Activated CD8-positive, alpha-beta memory T cell treated with anti-CD3 and anti-CD28 coated beads, Interleukin-2, amount 50 U/mL, for 1 hour (primary cell): Measurements from ENCODE around the gene CNTNAP5.

Experiments
- DNase-seq: peaks from one replicate; pipeline ENCODE4 v3.0.0-alpha.2; 2020; ENCODE audit errors: extremely low read depth

Gene CNTNAP5

GRCh38 chr2:124476291-124476690 is 451.2 kb downstream of the CNTNAP5 start:
- no peak for DNase-seq

DNA sequence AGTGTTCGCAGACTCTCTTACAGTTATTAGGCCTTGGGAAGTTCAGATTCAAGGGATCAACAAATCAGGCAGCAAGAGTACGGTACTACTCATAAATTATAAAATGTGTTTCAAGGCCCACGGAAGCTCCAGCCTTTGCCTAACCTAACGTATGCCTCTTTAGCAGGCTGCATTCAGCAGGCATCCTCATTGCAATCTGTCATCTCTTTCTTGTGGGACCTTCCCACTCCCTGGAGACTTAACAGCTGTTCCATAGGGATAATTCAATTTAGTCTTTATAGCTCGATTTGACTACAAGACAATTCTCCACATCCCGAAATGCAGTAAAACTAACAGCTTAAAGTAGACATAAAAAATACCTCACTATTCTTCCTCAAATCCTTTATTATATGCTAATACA is 453.7 kb downstream of the CNTNAP5 start:
- DNase-seq = no peak

DNA sequence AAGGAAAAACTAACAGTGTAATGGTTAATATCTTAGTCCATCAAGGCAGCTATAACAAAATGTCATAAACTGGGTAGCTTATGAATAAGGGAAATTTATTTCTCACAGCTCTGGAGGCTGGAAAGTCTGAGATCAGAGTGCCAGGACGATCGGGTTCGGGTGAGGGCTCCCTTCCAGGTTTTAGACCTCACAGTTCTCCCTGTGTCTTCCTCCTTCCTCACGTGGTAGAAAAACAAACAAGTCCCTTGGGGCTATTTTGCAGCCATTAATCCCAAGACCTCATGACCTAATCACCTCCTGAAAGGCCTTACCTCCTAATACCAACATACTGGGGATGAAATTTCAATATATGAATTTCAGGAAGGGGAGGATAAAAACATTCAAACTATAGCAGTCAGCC is 455.9 kb downstream of the CNTNAP5 start:
- DNase-seq = no peak

DNA sequence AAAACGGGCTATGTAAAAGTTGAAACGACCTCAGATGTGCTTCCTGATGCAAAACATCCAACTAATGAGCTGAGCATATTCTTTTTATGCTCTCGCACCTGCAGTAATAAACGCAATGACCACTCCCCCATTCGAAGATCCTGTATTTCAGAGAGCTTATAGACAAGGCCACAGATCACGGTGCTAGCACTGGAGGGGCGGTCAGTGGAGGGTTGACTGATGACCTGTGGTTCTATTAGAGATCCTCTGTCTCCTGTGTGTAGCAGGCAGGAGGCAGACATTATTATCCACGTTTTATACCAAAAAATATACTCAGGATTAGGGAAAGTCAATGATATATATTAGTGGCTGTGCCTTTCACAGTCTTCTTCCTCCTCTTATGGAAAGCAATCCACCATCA is 457.0 kb downstream of the CNTNAP5 start:
- no peak for DNase-seq

DNA sequence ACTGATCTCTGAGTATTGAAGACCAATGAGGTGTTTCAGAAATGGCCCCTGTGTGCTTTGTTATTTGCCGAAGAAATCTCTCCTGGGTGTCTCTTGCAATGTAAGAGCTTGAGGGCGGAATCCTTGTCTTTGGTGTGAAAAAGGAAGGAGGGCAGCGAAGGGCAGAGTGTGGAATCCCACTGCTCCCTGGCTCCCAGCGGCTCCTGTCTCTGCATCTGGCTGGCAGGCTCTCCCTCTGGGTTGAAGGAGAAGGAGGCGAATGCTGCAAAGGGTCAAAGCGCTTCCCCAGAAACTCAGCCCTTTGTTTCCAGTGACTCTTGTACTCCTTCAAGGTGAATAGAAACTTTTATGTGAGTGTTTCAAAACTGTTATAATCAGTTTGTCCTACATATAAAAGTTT is 457.5 kb downstream of the CNTNAP5 start:
- no peak for DNase-seq

DNA sequence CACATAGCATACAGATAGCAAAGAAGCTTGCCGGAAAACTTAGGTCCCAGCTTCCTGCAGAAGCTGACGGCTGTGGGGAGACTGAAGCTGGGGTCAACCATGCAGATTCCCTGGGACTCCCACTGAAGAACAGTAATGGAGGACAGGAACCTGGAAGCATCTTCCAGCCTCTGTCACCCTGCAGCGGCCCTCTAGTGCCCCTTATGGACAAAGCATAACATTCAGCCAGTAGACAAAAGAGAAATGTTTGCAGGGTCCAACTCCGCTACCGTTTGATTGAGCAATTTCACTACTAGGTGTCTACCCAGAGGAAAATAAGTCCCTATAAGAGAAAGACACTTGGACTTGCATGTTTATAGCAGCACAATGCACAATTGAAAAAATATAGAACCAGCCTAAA is 460.6 kb downstream of the CNTNAP5 start:
- DNase-seq = no peak

DNA sequence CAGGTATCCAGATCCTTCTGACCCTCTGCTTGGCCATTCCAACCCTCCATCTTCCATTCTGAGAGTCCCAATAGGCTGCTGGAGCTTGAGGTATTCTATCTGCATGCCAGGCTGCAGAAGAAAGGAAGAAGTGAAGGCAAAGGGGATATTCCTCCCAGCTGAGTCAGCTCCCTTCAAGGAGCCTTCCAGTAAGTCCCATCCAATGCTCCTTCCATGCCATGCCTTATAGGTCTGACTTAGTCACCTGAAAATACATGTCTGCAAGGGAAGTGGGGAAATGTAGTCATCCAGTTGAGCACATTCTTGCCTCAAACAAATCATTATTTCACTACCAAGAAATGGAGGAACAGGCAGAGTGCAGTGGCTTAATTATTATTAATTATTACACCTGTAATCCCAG is 464.6 kb downstream of the CNTNAP5 start:
- no peak for DNase-seq

DNA sequence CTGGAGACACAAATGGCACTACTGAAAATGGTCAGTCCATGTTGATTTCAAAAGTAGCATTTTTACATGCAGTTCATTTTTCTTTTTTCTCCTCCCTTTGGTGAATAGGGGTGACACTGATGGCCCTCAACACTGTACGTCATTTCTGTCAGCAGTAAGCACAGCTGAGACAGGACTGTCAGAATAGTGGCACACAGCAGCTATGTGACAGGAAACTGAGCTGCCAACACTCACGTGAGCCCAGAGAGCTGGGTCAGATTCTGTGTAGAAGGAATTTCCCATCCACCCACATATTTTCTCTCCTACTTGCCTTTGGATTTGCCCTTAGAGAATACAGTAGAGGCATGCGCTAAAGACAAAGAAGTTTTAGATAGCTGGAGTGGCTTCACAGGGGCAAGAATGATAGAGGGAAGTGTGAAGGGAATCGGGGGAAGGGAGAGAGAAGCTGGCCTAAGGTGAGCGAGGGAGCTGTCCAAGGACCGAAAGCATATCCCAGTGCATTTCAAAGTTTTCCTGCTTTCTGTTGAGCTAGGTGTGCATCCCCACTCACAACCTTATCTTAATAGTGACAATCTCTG is 476.6 kb downstream of the CNTNAP5 start:
- DNase-seq = no peak

DNA sequence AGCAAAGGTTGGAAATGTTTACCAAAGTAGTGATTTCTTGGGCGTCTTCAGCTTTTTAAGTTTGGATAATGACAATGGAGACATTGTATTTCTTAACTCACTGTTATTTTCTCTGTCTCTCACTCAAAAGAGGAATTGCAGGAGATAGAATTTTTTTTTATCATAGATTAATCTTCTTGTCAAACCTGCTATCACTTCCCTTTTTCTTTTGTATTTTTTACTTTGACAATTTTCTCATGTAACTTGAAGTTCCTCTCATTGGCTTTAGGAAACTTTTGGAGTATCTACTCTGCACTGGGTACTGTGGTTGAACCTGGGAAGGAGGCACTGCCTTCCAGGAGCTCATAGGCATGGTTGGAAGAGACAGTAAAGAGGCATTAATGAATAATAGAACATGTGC is 489.1 kb downstream of the CNTNAP5 start:
- no peak for DNase-seq

GRCh38 chr2:124520953-124521352 is 495.9 kb downstream of the CNTNAP5 start:
- no peak for DNase-seq

DNA sequence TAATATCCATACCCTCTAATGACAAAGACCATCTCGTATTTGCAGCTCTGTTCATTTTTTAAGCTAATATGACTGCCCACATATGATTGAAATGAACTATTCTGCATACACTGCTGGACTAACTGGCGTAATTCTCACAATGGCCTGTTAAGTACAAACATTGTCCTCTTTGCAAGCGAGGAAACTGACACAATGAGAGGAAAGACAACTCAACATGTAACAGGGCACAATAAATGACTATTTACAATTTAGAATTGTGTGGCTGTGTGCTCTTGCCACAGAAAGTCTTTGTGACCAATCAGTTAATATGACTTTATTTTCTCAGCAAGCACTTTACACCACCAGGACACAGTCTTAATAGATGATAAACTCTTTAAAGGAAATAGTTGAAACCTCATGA is 498.0 kb downstream of the CNTNAP5 start:
- DNase-seq = no peak

DNA sequence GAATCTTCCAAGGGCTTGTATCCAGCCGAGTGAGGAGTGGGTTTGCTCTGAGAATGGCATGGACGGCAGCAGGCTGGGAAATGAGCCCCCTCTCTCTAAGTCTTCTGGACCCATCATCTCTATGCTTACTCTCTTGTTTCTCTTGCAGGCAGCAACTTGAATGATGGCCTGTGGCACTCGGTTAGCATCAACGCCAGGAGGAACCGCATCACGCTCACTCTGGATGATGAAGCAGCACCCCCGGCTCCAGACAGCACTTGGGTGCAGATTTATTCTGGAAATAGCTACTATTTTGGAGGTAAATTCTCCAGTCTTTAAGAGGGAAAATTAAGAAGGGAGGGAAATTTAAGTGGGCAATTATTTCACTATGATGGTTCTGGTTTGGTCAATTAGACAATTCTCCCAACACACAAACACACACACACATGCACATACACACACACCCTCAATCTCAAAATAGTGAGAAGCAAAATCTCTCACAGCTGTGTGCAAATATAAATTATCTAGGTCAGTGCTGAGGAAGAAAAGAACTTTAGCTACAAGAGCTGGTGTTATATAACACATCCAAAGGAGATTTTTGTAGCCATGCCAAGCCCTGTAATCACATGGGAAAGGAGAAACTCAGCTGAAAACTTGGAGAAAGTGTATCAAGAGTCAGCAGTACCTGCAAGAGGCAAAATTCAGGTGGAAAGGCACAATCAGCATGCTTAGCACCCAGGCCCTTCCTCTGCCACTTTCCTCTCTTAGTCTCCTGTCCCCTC is 499.2 kb downstream of the CNTNAP5 start:
- no peak for DNase-seq

DNA sequence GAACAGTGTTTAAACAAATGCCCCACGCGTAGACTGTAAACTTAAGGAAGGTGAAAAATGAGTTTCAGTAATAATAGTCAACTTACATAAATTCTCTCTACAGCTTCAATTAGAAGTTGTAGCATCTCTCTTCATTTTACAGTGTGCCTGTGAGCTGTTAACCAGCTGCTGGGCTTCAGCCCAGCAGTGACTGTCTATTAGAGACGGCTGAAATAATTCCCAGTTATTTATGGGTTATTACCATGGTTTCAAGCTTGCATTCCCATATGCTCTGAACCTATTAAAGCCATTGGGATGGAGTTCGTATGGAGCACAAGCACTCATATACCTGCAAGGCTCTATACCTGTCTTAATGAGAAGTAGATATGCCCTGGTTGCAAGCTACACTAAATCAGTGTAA is 501.1 kb downstream of the CNTNAP5 start:
- no peak for DNase-seq

GRCh38 chr2:124530203-124530602 is 505.1 kb downstream of the CNTNAP5 start:
- no peak for DNase-seq

DNA sequence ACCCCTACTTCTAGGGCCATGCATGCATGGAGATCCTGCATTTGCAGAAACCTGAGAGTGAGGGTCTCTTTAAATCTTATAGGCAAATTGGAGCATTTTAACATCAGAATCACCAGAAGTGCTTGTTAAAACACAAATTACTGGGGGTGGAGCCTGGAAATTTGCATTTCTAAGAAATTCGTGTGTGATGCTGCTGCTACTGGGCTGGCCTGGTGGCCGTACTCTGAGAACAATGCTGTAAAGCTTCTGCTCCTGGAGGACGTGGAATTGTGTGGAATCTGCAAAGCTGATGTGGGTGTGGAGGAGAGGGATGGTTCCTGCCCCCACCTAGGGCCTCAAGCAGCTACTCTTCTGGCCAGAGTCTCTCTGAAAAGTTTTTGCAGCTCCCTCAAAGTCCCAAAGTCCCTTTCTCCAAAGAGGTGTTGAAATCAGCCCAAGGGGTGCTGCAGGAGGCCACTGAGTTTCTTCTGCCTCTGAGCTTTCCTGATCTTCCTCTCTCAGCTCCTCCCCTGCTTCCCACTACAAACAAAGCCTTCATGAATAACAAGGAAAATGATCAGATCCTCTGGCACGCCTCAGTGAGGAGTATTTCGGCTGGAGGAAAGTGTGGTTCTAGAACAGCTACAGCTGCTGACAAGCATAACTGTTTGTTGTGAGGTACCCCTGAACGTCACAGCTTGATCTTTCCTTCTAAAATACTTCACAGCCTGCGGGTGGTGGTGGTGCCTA is 508.3 kb downstream of the CNTNAP5 start:
- DNase-seq = no peak

DNA sequence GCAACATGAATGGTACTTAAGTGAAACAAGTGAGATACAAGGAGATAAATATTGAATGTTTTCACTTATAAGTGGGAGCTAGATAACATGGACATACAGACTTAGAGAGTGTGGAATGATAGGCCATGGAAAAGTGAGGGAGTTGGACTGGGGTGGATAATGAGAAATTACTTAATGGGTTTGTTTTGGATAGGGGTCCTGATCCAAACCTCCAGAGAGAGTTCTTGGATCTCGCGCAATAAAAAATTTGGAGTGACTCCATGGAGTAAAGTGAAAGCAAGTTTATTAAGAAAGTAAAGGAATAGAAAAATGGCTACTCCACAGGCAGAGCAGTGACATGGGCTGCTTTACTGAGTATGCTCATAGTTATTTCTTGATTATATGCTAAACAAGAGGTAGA is 508.9 kb downstream of the CNTNAP5 start:
- DNase-seq = no peak

DNA sequence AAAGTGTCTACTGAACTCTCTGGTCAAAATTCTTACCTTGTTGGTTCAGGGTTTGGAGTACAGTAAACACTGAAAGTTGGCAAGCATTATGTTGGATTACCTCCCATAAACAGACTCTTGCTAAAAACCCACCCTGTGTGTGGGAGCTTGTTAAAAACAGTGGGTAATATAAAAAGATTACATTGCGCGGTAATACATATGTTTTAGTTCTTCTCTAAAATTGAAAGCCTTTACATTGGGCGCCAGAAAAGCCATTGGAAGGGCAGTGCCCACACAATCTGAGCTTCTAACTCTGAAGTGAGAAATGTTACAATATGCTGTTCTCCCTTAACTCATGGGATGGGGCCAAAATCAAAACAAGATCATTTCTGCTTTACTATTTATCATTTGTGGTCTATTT is 510.7 kb downstream of the CNTNAP5 start:
- no peak for DNase-seq

DNA sequence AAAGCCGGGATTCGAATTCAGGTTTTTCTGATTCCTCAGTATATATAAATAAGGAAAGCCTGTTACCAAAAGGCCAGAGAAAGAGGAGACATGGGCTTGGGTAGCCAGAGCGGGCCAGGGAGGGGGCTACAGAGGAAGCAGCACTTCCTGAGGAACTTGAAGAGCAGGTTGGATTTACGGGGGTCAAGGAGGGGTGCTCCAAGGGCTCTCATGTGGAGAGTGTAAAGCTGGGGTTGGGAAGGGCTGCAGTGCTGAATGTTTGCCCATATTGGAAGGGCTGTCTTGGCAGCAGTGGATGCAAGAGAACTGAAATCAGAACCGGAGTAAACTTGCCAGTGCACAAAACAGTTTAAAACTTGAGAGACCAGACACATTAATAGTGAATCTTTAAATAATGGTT is 511.5 kb downstream of the CNTNAP5 start:
- DNase-seq = no peak

DNA sequence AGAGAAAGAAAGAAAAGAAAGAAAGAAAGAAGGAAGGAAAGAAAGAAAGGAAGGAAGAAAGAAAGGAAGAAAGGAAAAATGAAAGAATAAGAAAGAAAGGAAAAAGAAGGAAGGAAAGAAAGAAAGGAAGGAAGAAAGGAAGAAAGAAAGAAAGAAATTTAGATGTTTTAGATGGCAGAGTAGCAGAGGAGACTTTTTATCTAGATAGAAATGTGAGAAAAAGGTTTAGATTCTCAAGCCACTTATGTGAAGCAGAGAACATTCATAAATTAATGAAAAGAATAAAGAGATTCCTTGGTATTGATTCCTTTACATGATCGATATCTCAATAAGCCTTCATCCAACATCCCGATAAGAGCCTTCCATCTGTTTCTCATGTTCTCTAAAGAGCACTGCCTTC is 513.5 kb downstream of the CNTNAP5 start:
- no peak for DNase-seq

DNA sequence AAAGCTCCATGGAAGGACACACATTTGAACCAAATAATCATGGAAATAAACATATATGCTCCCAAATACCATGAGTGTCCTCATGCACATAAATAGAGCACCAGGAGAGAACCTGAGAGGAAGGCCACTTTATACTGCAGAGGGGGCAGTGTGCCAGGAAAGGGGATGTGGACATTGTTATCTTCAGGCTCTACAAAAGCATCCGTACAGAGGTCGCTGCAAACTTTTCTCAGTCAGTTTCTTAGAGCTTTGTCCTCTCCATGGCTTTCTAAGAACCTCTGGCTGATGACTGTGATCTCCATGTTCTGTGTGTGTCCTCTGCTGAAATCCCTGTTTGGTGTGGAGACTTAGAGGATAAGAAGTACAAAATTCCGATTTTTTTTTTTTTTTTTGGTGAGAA is 515.7 kb downstream of the CNTNAP5 start:
- no peak for DNase-seq

- DNase-seq = no peak
Measured at GRCh38 chr2:124542932-124543640, 518.0 kb downstream of the CNTNAP5 start.

DNA sequence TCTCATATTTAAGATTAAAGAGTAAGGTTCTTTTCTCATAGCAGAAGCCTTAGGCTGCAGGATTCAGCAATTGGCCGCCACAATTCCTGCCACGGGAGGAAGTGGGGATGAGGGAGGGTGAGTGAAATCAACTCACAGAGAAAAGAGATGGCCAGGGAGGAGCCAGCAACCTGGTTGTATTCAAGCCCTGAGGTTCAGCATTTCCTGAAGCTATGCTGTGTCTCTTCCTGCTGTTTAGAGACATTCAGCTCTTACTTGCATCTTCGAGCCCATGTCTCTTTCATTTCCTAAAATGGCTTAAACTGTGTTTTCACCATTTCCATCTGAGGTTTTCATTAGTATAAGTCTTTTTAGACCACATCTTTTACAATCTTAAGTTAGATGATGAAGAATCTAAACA is 522.6 kb downstream of the CNTNAP5 start:
- DNase-seq = no peak
